HL-60 (cell line): Measurements from ENCODE around the gene CDC6.

Experiments used
- DNase-seq, 2 experiments: peaks; one replicate each; pipeline ENCODE4 v3.0.0-alpha.2; 2010 to 2020; ENCODE audit warnings: low read depth in 1 of 2, low spot score in 1 of 2
- H3K27ac ChIP-seq: fragments of 250-450 bp; sonication (Bioruptor Pico); replicated peaks from 2 replicates; pipeline ENCODE4 v1.5.1; 2020; ENCODE audit warnings: mild to moderate bottlenecking, moderate library complexity
- H3K27me3 ChIP-seq: fragments of 250-450 bp; sonication (Bioruptor Pico); 2 replicates; pipeline ENCODE4 v1.5.1; 2021; ENCODE audit warnings: mild to moderate bottlenecking, moderate library complexity; ENCODE audit not compliant: insufficient read depth, poor library complexity, severe bottlenecking
- H3K4me3 ChIP-seq: replicated peaks from 2 replicates; pipeline ENCODE4 v1.5.1; 2011; ENCODE audit warnings: mild to moderate bottlenecking, control low read depth, low read length; ENCODE audit not compliant: insufficient read depth
- GABPA ChIP-seq: IDR thresholded peaks from 2 replicates; pipeline ENCODE4 v1.6.1; 2012; ENCODE audit warnings: low read depth
- POLR2AphosphoS5 ChIP-seq: IDR thresholded peaks from 2 replicates; pipeline ENCODE4 v1.6.1; 2012; ENCODE audit warnings: low read depth
- SPI1 ChIP-seq: IDR thresholded peaks from 2 replicates; pipeline ENCODE4 v1.6.1; 2012; ENCODE audit warnings: low read depth, mild to moderate bottlenecking, borderline replicate concordance
- TF ChIP-seq, protein P1 (sequence below): IDR thresholded peaks from 2 replicates; pipeline ENCODE4 v1.6.1; 2012; ENCODE audit warnings: low read depth; ENCODE audit not compliant: insufficient replicate concordance
- TF ChIP-seq, protein P2 (sequence below): IDR thresholded peaks from one replicate; pipeline ENCODE4 v1.5.1; 2011; ENCODE audit warnings: low read length, control low read depth, inconsistent platforms; ENCODE audit not compliant: insufficient read depth

Gene CDC6

DNA sequence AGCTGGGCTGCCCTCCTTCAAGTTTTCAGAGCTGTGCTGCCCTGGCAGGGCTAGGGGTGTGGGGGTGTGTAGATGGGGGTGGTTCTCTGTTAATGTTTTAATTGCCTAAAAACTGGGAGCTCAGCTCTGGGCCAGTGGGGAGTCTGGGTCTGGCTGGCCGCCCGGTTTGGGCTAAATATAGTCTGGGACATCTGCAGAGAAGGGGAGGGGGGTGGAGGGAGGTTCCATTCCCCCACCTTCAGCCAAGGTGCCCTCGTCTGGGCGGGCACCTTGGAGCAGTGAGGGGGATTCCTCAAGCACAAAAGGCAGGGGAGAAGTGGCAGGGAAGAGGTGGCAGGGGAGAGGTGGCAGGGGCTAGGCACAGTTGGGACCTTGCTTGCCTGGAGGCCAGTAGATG is 34.3 kb downstream of the CDC6 start:
- no peak for TF ChIP-seq GABPA
- TF ChIP-seq, protein P1, sequence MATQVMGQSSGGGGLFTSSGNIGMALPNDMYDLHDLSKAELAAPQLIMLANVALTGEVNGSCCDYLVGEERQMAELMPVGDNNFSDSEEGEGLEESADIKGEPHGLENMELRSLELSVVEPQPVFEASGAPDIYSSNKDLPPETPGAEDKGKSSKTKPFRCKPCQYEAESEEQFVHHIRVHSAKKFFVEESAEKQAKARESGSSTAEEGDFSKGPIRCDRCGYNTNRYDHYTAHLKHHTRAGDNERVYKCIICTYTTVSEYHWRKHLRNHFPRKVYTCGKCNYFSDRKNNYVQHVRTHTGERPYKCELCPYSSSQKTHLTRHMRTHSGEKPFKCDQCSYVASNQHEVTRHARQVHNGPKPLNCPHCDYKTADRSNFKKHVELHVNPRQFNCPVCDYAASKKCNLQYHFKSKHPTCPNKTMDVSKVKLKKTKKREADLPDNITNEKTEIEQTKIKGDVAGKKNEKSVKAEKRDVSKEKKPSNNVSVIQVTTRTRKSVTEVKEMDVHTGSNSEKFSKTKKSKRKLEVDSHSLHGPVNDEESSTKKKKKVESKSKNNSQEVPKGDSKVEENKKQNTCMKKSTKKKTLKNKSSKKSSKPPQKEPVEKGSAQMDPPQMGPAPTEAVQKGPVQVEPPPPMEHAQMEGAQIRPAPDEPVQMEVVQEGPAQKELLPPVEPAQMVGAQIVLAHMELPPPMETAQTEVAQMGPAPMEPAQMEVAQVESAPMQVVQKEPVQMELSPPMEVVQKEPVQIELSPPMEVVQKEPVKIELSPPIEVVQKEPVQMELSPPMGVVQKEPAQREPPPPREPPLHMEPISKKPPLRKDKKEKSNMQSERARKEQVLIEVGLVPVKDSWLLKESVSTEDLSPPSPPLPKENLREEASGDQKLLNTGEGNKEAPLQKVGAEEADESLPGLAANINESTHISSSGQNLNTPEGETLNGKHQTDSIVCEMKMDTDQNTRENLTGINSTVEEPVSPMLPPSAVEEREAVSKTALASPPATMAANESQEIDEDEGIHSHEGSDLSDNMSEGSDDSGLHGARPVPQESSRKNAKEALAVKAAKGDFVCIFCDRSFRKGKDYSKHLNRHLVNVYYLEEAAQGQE: no peak
- TF ChIP-seq, protein P2, sequence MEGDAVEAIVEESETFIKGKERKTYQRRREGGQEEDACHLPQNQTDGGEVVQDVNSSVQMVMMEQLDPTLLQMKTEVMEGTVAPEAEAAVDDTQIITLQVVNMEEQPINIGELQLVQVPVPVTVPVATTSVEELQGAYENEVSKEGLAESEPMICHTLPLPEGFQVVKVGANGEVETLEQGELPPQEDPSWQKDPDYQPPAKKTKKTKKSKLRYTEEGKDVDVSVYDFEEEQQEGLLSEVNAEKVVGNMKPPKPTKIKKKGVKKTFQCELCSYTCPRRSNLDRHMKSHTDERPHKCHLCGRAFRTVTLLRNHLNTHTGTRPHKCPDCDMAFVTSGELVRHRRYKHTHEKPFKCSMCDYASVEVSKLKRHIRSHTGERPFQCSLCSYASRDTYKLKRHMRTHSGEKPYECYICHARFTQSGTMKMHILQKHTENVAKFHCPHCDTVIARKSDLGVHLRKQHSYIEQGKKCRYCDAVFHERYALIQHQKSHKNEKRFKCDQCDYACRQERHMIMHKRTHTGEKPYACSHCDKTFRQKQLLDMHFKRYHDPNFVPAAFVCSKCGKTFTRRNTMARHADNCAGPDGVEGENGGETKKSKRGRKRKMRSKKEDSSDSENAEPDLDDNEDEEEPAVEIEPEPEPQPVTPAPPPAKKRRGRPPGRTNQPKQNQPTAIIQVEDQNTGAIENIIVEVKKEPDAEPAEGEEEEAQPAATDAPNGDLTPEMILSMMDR: no peak
- no peak for TF ChIP-seq SPI1
- TF ChIP-seq POLR2AphosphoS5: no peak
- peak overlapping the region; percentile 91 for H3K4me3 ChIP-seq
- peak overlapping the region; percentile 98 for H3K27ac ChIP-seq
- no peaks in the 10 kb centered on the region for H3K27me3 ChIP-seq
- peak in 1 of 2 experiments; percentile 50 for DNase-seq

DNA sequence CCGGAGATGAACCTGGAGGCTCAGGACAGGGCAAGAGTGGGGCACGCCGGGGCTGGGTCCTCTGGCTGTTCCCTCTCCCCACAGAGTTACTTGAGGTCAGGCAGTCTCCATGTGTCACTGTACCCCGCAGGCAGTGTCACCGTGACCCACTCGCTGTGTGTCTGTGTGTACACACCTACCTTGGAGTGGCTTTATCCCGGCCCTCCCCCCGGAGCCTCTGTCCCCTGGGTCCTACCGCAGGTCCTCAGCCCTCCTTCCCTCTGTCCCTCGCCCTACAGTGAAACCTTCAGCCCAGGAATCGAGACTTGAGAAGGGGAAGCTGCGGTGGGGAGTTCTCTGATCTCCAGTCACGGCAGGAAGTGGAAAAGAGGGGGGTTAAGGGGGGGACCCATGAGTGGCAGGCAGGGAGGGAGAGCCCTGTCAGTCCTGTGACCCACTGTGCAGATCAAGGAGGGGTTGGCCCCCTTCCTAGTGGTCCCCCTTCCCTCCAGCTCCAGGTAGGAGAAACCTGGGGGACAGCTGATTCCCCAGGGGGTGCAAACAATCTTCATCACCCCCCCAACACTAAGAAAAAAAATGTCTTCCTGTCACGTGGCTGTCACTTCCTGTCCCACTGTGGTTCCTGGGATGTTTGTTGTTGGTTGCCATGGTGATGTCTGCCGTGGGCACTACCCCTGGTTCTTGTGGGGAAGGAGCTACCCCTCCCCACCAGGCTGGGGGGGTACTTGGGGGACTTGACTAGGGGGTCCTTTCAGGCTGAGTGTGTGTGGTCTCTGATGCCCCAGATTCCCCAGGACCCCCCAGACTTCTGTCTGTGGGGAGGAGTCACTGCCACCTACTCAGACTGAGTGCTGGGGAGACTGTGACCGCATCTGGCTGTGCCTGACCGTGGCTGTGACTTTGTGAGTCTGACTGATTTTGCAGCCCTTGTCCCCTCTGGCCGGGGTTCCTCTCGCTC is 35.0 kb downstream of the CDC6 start:
- Histone ChIP-seq H3K27ac (peak overlapping the region; percentile 98), H3K27me3 (no peaks in the 10 kb centered on the region), H3K4me3 (peak overlapping the region; percentile 91)
- peak; percentile 81 for TF ChIP-seq POLR2AphosphoS5
- TF ChIP-seq SPI1: peak; percentile 82
- TF ChIP-seq, protein P1: no peak
- TF ChIP-seq GABPA: peak; percentile 76
- TF ChIP-seq, protein P2: no peak
- DNase-seq: peak; percentile 99

DNA sequence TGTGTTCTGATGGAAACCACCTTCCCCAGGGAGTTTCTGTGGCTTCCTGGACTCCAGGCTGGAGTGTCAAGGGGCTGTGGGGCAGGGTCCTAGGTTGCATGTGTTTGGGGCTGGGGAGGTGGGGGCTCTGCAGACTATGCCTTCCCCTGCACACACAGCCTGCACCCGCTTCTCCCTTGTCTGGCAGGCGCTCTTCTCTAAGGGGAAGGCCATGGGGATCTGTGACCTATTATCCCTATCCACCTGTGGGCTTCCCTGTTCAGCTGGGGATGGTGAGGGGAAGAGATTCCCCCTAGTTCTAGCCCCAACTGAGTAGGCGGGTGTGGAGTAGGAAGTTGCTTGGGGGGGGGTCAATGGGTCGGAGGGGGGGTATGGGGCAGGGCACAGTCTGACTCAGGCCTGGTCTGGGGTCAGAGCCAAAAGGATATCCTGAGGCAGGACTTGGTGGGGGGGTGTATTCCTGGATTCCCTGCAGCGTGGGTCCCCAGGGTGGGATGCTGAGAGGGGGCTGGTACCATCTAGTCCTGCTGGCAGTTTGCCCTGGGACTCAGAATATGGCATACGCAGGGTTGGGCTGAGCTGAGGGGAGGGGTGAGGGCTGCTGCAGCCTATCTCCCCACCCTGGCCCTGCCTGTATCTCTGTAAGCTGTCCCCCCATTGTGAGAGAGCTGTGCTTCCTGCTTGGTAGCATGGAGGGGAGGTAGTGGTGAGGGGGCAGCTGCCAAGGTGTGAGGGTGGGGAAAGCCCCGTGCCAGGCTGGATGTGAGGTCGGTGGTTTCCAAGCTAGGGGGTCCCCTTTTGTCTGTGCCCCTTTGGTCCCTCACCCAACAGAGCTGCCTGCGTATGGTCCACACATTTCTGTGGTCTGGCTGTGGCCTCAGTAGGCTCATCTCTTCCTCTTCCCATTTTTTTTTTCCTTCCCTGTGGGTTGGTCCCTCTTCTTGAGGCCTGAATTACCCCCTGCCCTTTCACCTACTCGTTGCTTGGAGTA is 36.0 kb downstream of the CDC6 start:
- no peaks in the 10 kb centered on the region for H3K27me3 ChIP-seq
- peak overlapping the region; percentile 19 for H3K4me3 ChIP-seq
- peak overlapping the region; percentile 98 for H3K27ac ChIP-seq
- TF ChIP-seq, protein P1: no peak
- TF ChIP-seq SPI1 (peak; percentile 57; the same call in 1 of the 2 replicates), POLR2AphosphoS5 (no peak; the same call in 1 of the 2 replicates)
- no peak for DNase-seq
